A549 treated with RU486 at 1 μM for 4 hours (cell line): Measurements from ENCODE around the gene RP2. TPM values are rescaled to one million over a fixed set of nuclear protein-coding genes. Genes with fewer than 3 reads are reported as not detected.

Experiments
- total RNA-seq: library from RNA; stranded (reverse); fragments of 200-300 nt; extraction: Qiagen RNA extraction; gene quantifications from 5 replicates; pipeline ENCODE4 v1.2.3, GENCODE V29; 2022; ENCODE audit warnings: low read depth

The RP2 gene
- 5.7 to 13.5 TPM (median 11.5 TPM) in 5 replicates for total RNA-seq

DNA sequence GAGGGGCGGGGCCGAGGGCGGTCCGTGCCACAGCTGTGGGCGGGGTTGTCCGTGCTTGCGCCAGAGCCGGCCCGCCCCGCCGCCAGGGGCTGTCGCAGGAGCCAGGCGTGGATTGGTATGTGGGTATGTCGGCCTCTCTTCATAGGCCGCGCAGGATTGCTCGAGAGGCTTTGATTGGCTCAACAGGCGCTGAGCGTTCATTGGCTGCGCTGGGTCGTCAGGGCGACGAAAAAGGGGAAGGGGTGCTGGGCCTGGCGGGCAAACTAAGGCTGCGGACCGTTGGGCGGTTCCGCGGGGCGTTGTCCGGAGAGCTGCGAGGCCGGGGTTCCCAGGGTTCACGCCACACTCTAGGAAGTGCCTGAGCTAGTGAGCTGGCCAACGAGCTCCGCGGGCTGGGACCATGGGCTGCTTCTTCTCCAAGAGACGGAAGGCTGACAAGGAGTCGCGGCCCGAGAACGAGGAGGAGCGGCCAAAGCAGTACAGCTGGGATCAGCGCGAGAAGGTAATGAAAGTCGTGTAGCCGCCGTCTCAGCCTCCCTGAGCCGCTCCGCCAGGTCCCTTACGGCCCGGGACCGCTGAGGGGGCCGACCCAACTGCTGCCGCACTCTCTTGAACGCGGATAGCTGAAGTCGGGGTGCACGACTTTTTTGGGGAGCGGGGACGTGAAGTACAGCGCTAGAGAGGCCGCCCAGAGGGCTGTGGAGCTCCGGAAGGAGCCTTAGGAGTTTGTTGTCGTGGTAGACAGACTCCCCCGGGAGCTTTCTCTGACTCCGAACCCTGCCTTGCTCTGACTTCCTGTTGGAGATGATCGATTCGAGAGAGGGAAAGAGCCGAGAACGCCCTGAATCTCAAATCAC, at the start of gene RP2:
TSS of gene RP2 (plus strand) at position 343 of the 857 bp plus-strand sequence. CDS start at position 401, 58 bp downstream.

DNA sequence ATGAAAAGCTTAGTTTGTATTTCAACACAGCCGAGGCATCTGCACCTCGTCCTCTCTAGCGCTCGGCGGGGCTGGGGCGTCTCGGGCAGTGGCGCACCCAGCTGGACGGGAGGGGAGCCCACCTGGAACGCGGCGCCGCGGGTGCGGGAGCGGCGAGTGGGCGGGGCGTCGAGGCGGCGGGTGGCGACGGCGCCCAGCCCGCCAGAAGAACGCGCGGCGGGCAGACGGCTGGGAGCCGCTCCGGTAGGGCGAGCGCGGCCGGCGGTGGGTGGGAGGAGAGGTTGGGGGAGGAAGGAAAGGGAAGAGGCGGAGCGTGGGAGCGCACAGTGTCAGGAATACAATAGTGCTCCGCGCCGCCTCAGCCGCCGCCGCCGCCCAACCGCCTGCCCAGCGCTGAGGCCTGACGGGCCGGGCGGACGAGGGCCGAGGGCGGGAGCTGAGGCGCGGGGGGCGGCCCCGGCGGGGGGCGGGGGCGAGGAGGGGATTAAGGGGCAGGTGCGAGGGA, 75.3 kb downstream of the RP2 start, which contains the start of gene JADE3:
TSS of gene JADE3 (plus strand) at position 324 of the 505 bp plus-strand sequence. CDS start 72,474 bp downstream, outside the sequence.

Other genes starting within 250 kb of the RP2 start
- gene SLC9A7, start 77.9 kb upstream of the RP2 start, total RNA-seq = 8.0 to 12.4 TPM (median 11.5 TPM) in 5 replicates
- 10.0 to 14.8 TPM (median 12.7 TPM) in 5 replicates for gene JADE3, start 75.4 kb downstream of the RP2 start, total RNA-seq
- not detected in 5 replicates for gene RGN, start 241.4 kb downstream of the RP2 start, total RNA-seq